SIG-M5 (cell line): ENCODE data around the gene ACKR3.

ENCODE experiments used
- DNase-seq: peaks from one replicate; lab custom pipeline; 2025; lab: John Stamatoyannopoulos, UW

The ACKR3 gene

DNA sequence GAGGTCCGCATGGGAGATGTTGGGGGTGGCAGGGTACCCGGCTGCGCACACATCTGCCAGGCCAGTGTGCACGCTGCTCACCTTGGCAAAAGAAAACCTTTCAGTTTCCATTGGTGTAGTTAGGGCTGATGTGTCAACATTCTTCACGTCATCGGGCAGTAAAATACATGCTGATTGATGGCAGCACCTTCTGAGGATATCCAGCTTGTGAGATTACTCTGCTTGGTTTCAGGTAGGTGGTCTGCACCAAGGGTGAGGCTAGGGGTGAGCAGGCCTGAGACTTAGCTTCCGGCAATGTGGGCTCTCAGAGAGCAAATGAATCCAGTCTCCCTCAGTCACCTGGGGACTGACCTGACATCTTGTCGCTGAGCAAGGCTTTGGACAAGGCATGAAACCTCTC is 19.3 kb upstream of the ACKR3 start:
- no peak for DNase-seq

DNA sequence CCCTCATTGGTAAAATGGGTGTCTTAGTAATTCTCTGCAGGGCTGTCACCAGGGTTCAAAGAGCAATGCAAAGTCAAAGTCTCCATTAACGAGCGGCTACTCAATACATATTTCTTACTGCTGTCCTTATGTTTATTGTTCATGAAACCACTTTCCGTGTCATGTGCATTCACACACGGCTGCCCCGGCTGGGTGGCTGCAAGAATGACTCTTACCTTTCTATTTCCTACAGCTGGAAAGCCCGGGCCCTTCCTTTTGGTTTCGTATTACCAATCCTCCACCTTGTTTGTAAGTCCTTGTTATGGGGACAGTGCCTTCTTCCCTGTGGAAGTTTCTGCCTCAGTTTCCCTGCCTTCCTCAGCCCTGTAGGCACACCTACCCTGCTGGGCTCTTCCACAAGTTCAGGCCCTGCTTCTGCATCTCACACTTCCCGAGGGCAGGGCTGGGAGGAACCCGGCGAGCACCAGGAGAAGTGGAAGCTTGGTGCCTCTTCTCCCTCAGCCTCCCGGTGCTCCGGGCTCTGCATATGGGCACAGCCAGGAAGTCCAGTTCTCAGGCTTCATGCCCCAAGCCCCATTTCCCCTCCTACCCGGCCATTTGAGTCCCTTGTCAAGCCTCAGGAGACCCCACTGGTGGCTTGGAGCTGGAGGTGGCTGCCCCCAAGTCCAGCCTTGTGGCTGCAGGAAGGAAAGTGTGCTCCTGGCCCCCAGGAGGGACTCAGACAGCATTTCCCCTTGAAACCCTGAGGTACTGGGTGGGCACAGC is 18.7 kb upstream of the ACKR3 start:
- DNase-seq: no peak

DNA sequence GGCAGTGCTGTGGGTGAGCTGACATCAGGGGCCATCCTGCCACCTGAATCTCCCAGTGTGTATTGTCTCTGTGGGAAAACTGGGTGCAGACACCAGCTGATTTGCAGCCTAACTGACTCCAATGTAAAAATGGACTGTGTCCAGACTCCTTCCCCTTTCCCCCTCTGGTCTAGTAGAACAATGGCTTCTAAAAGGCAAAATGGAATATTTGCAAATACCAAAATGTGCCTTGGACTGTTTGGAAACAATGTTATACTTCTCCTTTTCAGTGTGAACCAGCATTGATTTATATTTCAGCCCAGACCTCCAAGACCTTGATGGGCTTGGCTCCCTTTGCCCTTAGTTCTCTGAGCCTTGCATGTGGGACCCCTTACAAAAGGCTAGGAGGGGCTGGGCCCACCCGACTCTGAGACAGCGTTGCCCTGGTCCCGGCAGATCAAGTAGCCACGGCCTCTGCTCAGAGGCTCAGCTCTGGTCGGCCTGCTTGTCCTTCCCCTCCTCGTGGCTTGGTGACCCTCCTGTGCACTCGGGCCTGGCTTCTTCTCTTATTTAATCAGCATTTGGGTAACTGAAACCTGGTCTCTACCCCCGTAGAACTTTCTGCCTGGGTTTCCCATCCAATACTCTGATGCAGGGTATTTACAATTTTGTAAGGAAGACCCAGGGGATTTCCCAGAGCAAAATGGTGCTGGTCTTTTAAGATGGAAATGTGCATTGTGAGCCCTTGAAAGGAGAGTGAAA is 18.0 kb upstream of the ACKR3 start:
- DNase-seq: no peak

DNA sequence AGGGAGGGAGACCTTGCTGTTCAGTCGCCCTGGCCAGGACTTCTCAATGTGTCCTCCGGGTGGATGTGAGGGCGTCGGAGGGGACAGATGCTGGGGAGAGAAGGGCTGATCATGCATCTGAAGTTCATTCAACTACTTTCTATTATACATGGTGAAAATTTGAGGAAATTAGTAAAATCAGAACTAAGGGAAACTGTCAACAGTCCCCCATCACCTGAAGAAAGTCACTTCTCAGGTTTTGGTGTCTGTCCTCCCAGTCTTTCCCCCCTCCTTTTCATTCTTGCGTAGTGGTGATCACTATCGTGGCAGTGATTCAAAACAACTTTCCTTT is 17.4 kb upstream of the ACKR3 start:
- DNase-seq: no peak

DNA sequence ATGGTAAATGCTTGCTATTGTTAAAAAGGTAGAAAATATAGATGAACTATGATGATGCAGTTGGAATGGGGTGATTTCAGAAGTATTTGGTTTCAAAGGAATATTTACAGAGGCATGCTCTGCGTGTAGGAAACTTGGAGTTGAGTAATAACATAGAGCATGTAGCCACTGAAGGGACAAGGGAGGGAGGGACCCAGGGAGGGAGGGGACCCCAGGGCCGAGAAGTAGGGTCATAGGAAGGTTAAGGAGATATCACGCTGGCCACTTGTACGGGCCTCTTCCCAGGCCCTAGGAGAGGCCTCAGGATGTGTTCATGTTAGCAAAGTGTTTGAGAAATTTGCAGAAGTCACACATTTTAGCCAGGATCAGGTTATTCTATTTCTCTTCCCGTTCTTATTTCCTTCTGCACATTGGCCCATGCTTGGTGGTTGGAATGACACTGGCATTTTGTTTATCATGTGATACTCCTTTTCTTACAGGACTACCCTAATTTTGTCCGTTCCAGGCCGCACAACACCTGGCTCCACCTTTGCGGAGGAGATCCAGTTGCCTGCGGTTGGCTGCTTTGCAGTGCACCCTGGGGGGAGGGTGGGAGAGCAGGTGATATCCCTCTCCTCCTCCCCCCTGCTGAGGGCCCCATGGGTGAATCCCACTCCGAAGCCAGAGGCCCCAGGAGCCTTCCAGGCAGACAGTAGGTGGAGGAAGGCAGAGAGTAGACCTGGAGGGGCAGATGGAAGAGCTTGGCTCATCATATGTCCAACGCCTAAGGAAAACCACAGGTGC is 16.9 kb upstream of the ACKR3 start:
- DNase-seq: no peak

DNA sequence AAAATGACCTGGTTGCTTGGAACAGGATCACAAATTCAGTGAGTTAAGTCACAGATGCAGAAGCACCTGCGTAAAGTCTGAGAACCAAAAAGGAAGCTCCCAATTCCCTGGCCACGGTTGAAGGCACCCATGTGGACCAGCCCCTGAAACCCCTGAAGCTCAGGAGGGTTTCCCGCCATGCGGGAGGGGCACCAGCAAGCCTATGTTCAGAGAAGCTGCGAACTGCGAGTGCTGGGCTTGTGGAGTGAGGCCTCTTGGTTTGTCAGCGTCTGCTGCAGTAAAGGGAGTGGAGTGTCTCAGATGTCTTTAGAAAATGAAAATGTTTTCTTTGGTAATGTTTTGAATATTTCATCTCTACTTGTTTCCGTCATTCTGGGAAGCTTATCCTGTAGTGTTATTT is 16.1 kb upstream of the ACKR3 start:
- DNase-seq: no peak

DNA sequence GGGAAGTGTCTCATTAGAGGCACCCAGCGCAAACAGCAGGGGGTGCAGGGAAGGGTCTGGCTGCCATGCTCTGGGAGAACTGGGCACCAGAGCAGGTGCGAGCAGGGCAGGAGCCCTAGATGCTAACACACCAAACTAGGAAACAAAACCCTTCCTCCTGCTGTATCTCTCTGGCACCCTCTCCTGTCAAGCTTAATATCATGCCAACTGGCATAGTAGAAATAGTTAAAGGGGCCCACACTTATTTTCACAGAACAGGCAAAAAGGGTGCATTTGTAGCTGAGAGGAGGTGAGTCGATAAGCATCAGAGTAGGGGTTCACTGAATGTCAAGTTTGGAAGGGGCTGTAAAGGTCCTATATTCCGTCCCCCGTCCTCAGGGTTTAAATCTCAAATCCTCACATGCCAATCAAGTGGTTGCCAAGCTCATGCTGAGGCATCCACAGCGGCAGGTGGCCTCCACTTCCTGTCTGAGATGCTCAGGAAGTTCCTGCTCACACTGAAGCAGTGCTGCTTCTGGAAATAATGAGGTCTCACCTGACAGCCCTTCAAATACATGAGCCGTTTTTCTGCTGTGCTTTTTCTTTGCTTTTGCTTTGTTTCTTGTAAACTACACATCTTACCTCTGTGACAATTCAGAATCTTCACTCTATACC is 14.9 kb upstream of the ACKR3 start:
- DNase-seq: no peak

DNA sequence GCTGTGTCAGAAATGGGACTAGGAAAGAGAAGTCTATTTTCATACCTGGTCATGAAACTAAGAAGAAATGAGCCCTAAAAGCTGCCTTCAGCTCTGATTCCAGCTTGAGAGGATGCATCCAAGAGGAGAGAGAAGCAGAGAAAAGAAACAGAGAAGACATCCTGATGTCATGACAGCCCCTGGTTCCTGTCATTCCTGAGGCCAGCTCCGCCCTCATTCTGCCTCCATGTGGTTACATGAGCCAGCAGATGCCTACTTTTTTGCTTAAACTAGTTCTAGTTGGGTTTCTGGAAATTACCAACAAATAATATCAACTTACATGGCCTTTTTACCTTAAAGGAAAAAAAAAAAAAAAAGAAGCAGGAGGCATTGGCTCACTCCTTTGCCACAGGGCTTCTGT is 14.1 kb upstream of the ACKR3 start:
- DNase-seq: no peak

DNA sequence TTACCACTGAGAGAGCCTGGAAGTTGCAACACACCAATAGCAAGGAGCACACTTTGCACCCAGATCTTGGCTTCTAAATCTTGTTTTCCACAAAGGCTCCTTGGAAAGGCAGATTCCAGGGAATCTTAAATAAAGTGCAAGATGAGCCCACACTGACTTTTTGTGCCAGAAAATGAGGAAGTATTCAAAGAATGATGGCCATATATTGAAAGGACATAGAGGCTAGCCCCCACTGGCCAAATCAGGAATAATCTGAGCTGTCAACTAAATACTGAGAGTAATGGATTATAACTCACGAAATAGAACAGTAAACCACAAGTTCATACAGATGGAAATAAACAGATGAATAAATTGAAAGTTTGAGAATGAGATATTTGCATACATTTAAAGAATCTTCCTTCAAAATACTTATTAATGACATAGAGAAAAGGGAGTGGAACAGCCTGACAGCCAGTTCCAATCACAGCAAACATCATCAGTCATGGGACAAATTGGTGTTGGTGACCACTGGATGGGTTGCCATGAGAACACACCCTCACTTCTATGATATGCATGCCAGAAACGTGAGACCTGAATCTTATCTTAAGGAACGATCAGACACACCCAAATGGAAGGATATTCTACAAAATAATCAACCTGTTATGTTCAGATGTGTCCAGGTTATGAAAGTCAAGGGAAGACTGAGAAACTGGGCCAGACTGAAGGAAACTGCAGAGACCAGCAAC is 12.2 kb upstream of the ACKR3 start:
- DNase-seq: no peak

DNA sequence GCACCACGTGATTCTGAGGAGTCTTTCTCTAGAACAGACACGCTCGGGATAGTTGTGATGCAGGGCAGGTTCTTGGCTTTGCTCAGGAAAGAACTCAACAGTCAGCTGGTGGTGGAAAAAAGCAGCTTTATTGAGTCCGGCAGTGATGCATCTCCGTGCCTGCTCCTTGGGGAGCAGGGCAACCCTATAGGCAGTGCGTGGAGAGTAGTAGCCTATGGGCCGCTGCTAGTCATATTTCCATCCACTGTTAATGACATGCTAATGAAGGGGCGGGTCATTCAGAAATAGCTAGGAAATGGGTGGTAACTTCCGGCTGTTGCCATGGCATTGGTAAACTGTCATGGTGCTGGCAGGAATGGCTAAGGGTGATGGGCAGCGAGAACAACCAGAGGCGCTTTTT is 11.6 kb upstream of the ACKR3 start:
- DNase-seq: no peak

DNA sequence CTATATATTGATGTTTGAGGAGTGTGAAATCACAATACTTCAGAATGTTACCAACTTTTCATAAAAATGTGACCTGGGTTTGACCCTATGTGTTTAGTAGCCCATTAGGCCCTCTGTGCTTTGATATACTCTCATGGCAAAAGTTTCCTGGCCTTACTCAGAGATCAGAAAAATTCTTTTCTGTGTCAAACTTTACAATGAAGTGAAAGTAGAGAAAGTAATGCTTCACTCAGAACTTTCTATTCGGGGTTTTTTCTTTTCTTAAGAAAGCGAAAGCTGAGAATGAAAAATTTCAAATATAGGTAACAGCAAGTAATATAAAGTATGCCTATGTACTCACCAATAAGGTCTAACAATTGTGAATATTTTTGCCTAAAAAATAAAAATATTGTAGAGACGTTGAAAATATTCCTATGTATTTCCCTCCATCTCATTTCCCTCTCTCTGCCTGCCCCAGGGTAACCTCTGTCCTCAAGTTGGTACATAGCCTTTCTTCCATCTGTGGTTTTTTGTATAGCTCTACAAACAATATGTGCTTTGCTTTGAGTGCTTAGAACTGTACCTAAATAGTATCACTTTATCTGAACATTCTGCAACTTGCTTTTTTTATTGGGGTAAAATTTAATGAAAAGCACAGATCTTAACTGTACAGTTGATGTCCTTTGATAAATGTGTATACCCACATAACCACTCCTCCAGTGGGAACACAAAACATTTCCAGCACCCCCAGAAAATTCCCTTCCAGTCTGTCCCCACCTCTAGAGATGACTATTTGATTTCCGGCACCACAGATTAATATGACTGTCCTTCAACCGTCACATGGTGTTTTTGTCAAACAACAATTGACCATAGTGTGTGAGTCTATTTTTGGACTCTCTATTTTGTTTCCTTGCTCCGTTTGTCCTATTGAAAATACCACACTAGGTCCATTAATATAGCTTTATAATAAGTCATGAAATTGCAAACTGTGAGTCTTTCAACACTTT is 10.3 kb upstream of the ACKR3 start:
- DNase-seq: no peak

DNA sequence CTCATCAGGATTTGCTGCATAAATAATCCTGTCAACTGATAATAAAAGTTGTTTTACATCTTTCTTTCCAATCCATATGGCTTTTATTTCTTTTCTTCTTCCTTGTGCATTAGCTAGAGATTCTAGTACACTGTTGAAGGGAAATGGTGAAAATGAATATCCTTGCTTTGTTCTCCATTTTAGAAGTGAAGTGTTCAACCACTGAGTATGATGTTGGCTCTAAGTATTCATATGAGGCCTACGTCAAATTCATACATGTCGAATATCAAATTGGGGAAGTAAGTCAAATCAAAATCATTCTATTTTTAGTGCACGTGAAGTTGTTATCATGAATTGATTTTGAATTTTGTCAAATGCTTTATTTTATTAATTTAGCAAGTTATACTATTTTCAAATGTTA is 7.8 kb upstream of the ACKR3 start:
- DNase-seq: no peak

DNA sequence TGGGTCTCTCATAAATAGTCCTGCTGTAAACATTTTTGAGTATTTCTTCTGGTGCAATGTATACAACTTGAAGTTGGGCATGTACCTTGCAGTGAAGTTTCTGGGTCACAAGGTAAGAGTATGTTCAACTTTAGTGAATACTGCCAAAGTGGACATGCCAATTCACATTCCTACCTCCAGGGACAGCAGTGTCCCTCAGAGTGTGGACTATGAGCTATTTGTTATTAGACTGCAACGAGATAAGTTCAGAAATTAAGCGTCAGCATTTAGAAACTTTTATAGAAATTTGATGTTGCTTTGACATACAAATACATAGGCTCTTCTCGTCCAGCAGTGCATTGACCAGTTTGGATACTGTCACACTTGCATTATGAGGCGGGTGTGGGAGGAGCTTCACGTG is 7.2 kb upstream of the ACKR3 start:
- DNase-seq: no peak

DNA sequence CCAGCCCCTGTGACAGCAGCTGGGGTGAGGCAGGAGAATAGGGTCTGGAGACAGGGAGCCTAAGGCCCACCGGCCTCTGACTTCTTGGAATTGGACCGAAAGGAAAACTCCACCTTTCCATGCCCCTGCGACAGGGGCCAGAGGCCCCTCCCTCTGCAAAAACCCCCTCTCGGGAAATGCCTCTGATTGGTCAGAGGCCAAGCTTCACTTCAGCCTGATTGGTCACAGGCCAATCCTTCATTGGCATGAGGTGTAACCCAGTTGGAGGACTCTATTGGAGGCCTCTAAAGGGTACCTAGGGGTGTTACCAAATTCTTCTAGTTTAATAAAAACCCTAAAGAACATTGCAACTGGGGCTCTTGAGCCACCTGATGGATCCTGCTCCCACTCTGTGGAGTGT is 5.7 kb upstream of the ACKR3 start:
- DNase-seq: no peak

DNA sequence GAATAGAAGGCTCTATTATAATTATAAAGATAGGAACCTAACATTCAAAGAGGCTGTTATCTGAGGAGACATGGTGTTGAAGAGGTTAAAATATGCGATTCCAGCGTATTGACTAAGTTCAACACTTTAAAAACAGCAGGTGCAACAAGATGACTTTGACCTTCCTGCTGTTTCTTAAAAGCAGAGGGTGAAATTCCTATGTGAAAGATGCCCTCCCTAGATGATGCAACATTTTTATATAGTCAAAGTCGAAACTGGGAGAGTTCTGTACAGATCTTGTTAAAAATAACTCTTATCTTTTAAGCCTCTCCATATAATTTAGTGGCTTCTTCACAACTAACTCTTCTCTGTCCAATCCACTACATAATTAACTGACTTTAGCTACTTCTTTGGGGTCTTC is 4.4 kb upstream of the ACKR3 start:
- no peak for DNase-seq

DNA sequence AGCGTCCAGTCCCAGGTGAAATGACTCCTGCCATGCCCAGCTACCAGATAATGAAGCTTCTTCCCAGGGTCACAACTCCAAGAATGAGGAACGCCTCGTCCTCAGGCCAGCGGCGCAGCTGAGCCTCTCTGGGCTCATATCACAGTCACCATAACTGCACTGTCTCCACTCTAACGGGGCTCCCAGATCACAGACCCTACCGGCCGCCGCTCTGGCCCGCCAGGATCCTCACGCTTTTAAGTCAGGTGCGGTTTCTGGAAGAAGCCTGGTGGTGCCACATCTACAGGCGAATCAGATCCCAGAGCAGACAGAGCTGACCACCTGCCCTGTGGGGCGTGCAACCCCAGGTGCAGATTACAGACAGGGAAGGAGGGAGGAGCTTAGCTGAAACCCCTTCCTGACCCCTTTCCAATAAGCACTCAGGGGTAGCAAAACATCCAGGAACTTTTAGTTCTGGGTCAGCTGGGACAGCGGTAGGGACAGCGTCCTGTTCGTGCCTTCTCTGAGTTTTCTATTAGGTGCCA is 3.7 kb upstream of the ACKR3 start:
- no peak for DNase-seq

DNA sequence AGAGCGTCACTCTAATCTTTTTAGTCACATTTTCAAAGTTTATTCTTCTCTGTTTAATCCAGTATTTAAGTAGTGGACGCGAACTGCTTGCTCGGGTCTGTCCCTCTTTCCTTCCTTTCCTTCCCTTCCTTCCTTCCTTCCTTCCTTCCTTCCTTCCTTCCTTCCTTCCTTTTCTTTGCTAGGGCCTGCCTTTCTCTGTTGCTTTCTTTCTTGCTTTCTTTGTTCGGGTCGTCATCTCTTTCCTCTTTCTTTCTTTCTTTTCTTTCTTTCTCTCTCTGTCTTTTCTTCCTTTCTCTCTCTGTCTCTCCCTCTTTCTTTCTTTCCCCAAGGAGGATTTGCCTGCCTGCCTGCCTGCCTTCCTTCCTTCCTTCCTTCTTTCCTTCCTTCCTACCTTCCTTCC is 3.0 kb upstream of the ACKR3 start:
- DNase-seq: no peak

DNA sequence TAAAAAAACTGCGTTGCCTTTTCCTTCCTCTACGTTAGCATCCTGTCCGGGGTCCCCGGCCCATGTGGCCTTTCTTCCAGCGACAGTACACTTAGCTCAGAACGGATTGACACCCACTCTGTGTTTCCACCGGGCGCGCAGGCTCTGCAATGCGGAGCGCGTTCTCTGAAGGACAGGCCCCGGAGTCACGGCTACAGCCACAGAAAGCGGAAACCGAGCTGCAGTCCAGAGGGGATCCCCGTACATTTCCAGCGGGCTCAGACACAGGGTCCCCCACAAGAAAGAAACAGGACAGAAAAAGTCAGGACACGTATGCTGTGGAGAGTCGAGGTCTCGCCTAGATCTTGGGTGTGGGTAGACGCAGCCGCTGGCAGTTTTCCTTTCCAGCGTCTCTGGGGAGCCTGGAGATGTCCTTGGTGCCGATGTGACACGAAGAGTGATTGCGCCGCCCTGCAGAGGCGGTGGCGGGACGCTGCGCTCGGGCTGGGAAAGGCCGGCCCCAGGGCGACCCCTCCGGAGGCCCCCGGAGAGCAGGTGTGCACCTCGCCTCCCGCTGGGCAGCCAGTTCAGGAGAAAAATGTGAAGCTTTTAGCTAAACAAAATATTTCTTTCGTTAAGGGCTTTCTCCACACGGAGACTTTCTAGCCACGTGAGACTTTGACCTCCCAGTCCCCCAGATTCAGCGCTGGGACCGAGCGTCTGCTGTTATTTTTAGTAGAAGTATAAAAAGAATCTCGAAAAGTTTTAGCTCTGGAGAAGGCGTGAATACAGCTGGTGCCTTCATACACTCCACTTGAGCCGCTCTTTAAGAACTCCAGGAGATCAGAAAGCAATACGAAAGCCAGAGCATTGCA is 1.3 kb upstream of the ACKR3 start:
- no peak for DNase-seq

DNA sequence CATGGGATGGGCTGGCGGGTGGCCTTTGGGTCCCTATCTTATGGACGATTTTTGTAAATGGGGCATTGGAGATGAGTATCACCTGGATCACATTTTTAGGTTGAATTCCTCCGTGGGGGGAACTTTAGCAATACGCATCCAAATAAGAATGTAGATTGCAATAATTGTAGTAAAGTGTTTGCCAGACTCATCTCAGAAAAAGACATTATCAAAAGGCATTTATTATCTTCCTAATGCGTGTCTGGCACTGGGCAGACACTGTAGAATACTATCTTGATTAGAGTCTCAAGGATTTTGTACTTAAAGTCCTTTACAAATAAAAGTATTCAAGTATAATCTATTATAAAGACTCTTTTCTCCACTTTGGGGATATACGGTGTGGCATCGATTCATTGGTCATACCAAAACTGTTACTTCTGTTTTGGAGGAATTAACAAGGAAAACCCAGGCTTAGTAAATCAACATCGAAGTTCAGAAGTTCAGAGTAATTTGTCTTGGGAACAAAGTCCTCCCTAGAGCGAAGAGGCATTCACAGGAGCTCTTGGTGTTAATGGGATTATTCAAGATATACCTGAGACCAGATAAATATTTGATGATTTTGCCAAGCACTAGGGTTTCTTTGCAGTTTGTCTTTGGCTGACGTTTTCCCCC is 578 bp upstream of the ACKR3 start:
- DNase-seq: no peak
